Kidney (tissue), 14 donors: ENCODE results near the gene ARL16. TPM values are rescaled to one million over a fixed set of nuclear protein-coding genes. Genes with fewer than 3 reads are reported as not detected.

Experiments
- DNase-seq, 5 donors: peaks; one replicate each; pipeline ENCODE4 v3.0.0-alpha.2; 2013 to 2020
- FAIRE-seq: peaks from 2 replicates; lab custom pipeline; 2012; peaks lifted over from hg19 to GRCh38; lab: Jason Lieb, UNC
- H3K27ac ChIP-seq, 2 donors: one replicate each; pipeline ENCODE4 v1.7.0; 2013; ENCODE audit warnings: low read depth in 2 of 2, low read length in 2 of 2, inconsistent platforms in 1 of 2
- H3K27me3 ChIP-seq: one replicate; pipeline ENCODE4 v1.7.1; 2013; ENCODE audit warnings: low read length, inconsistent platforms; ENCODE audit not compliant: control insufficient read depth, insufficient read depth
- H3K36me3 ChIP-seq, 3 donors: one replicate each; pipeline versions ENCODE4 v1.7.0 to v1.7.1; 2013; ENCODE audit warnings: low read length in 3 of 3, control low read depth in 1 of 3, inconsistent platforms in 1 of 3; ENCODE audit not compliant: insufficient read depth in 3 of 3, control insufficient read depth in 2 of 3
- H3K4me1 ChIP-seq, 3 donors: one replicate each; pipeline versions ENCODE4 v1.7.0 to v1.7.1; 2013; ENCODE audit warnings: low read length in 3 of 3, inconsistent platforms in 1 of 3, low read depth in 1 of 3; ENCODE audit not compliant: control insufficient read depth in 2 of 3, insufficient read depth in 2 of 3
- H3K4me3 ChIP-seq, 3 donors: one replicate each; pipeline versions ENCODE4 v1.7.0 to v1.8.1; 2013; ENCODE audit warnings: low read length in 3 of 3, control low read depth in 1 of 3, inconsistent platforms in 1 of 3
- H3K9ac ChIP-seq, 3 donors: one replicate each; pipeline versions ENCODE4 v1.7.0 to v1.7.1; 2013; ENCODE audit warnings: low read length in 3 of 3, control low read depth in 1 of 3, inconsistent platforms in 1 of 3
- H3K9me3 ChIP-seq, 3 donors: one replicate each; pipeline versions ENCODE4 v1.7.0 to v1.7.1; 2013; ENCODE audit warnings: low read length in 3 of 3, control low read depth in 1 of 3, inconsistent platforms in 1 of 3; ENCODE audit not compliant: control insufficient read depth in 2 of 3, insufficient read depth in 1 of 3
- intact Hi-C: fragments of 100-400 bp; cut with DNase I; formaldehyde crosslinking; loops from one replicate; pipeline ENCODE4 v1.11.1; 2022
- polyA plus RNA-seq: library from polyadenylated mRNA; stranded (reverse); fragments of 350-450 nt; fragmentation: Illumina TruSeq; extraction: RNeasy Lipid Tissue Mini Kit (QIAGEN cat#74804); gene quantifications from one replicate; pipeline ENCODE4 v1.2.3, GENCODE V29; 2014; ENCODE audit warnings: low read depth, low replicate concordance; ENCODE audit not compliant: insufficient read depth
- total RNA-seq: library from RNA; stranded (reverse); fragmentation: NEBNext Ultra II Directional; extraction: Animal tissue kit (Norgen Biotek cat#: 25700); gene quantifications from one replicate; pipeline ENCODE4 v1.2.1, GENCODE V29; 2021
- TF ChIP-seq, protein P1 (sequence below): IDR thresholded peaks from 3 replicates; pipeline ENCODE4 v1.5.1; 2012; ENCODE audit warnings: mild to moderate bottlenecking, moderate library complexity, borderline replicate concordance; ENCODE audit not compliant: insufficient read depth; ENCODE audit errors: extremely low read depth
- donor health status: control.
- donor health status: control.
- donor health status: control.
- donor health status: control.
- donor health status: control.
- donor health status: DM: yes; HTN: yes; CAD: no.
- donor health status: Normal renal cell carcinoma (clear cell type).

The ARL16 gene
- total and polyA plus RNA-seq, 2 donors from 2014 or later: 34.7 to 76.1 TPM

DNA sequence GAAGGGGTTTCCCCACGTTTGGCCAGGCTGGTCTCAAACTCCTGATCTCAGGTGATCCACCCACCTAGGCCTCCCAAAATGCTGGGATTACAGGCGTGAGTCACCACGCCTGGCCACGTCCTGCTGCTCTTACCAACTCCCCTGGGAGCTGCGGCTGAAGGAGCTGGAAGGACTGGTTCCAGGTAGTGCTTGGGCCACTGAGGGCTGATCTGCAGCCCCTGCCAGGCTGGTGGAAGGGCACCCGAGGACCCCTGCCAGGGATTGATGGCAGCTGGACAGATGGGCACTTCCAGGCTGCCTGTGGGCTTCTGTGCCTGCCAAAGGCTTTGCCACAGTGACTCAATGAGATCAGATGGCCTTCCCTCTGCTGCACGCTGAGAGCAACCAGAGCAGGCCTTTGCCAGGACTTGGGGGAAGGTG is 19.5 kb downstream of the ARL16 start:
- H3K27me3 ChIP-seq: no peaks in the 10 kb centered on the region
- TF ChIP-seq, protein P1, sequence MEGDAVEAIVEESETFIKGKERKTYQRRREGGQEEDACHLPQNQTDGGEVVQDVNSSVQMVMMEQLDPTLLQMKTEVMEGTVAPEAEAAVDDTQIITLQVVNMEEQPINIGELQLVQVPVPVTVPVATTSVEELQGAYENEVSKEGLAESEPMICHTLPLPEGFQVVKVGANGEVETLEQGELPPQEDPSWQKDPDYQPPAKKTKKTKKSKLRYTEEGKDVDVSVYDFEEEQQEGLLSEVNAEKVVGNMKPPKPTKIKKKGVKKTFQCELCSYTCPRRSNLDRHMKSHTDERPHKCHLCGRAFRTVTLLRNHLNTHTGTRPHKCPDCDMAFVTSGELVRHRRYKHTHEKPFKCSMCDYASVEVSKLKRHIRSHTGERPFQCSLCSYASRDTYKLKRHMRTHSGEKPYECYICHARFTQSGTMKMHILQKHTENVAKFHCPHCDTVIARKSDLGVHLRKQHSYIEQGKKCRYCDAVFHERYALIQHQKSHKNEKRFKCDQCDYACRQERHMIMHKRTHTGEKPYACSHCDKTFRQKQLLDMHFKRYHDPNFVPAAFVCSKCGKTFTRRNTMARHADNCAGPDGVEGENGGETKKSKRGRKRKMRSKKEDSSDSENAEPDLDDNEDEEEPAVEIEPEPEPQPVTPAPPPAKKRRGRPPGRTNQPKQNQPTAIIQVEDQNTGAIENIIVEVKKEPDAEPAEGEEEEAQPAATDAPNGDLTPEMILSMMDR: no peak
- peaks cover 0 to 5% (median 0%) of the 10 kb centered on the region in 3 donors for H3K36me3 ChIP-seq
- DNase-seq: peak in 1 of 5 donors; percentile 60
- H3K4me3 ChIP-seq: no peak overlapping the region
- intact Hi-C loops: no loop called here
- no peak for FAIRE-seq
- no peak overlapping the region for H3K27ac ChIP-seq
- H3K4me1 ChIP-seq: peaks cover 0 to 18% (median 0%) of the 10 kb centered on the region in 3 donors
- H3K9ac ChIP-seq: no peak overlapping the region
- H3K9me3 ChIP-seq: no peaks in the 10 kb centered on the region

DNA sequence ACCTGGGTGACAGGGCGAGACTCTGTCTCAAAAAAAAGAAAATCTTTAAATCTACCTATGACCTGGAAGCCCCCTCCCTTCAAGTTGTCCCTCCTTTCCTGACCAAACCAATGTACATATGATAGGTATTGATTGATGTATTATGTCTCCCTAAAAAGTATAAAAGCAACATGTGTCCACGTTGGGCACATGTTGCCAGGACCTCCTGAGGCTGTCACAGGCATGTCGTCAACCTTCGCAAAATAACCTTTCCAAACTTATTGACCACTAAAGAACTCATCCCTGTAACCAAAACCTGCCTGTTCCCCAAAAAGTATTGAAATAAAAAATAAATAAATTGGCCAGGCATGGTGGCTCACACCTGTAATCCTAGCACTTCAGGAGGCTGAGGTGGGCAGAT is 21.6 kb downstream of the ARL16 start:
- TF ChIP-seq, protein P1: no peak
- no peaks in the 10 kb centered on the region for H3K27me3 ChIP-seq
- H3K9ac ChIP-seq: no peak overlapping the region
- no peak overlapping the region for H3K27ac ChIP-seq
- intact Hi-C loops: no loop called here
- no peaks in the 10 kb centered on the region for H3K36me3 ChIP-seq
- no peak for FAIRE-seq
- H3K4me3 ChIP-seq: no peak overlapping the region
- no peaks in the 10 kb centered on the region for H3K9me3 ChIP-seq
- H3K4me1 ChIP-seq: peaks cover 0 to 11% (median 0%) of the 10 kb centered on the region in 3 donors
- DNase-seq: no peak

DNA sequence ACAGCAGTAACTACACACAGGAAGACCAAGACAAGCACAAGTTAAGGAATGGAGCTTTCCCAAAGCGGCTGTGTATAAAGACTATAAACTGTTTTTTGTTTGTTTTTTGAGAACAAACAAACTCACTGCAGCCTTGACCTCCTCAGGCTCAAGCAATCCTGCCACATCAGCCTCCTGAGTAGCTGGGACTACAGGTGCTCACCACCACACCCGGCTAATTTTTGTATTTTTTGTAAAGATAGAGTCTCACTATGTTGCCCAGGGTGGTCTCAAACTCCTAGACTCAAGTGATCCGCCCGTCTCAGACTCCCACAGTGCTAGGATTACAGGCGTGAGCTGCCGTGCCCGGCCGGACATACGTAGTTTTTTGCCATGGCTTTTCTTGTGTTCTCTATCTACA is 23.2 kb downstream of the ARL16 start:
- no peaks in the 10 kb centered on the region for H3K9me3 ChIP-seq
- TF ChIP-seq, protein P1: no peak
- peaks cover 0 to 6% (median 0%) of the 10 kb centered on the region in 3 donors for H3K4me1 ChIP-seq
- H3K27me3 ChIP-seq: no peaks in the 10 kb centered on the region
- H3K4me3 ChIP-seq: no peak overlapping the region
- no peak overlapping the region for H3K9ac ChIP-seq
- H3K36me3 ChIP-seq: no peaks in the 10 kb centered on the region
- H3K27ac ChIP-seq: no peak overlapping the region
- DNase-seq: no peak
- intact Hi-C loops: no loop called here
- no peak for FAIRE-seq

DNA sequence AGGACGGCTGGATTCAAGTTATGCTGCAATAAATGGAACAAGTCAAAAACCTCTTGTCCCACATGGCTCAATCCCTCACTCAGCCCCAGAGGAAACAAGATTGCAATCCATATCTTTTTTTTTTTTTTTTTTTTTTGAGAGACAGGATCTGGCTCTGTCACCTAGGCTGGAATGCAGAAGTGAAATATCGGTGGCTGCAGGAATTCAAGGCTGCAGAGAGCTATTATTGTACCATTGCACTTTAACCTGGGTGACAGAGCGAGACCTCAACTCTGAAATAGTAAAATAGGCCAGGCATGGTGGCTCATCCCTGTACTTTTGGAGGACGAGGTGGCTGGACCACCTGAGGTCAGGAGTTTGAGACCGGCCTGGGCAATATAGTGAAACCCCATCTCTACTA is 24.6 kb downstream of the ARL16 start:
- peak in 1 of 5 donors; percentile 37 for DNase-seq
- H3K27ac ChIP-seq: peak overlapping the region in 1 of 2 donors; percentile 37
- TF ChIP-seq, protein P1: no peak

More for the DNA sequence above, 24.6 kb downstream of the ARL16 start:
- intact Hi-C loops: no loop called here
- Histone ChIP-seq H3K27me3 (no peaks in the 10 kb centered on the region), H3K9ac (no peak overlapping the region), H3K36me3 (no peaks in the 10 kb centered on the region), H3K9me3 (no peaks in the 10 kb centered on the region), H3K4me3 (no peak overlapping the region), H3K4me1 (peaks cover 0 to 2% (median 0%) of the 10 kb centered on the region in 3 donors)
- FAIRE-seq: no peak
